Keratinocyte (primary cell): ENCODE results near the gene SLC35B2. TPM values are rescaled to one million over a fixed set of nuclear protein-coding genes. Genes with fewer than 3 reads are reported as not detected.

ENCODE experiments used
- DNase-seq: peaks from one replicate; pipeline ENCODE4 v3.0.0-alpha.2; 2011; ENCODE audit warnings: low read depth, missing footprints, low spot score
- FAIRE-seq: peaks from 2 replicates; lab custom pipeline; 2011; peaks lifted over from hg19 to GRCh38; lab: Jason Lieb, UNC
- H2AFZ ChIP-seq: 2 replicates; pipeline ENCODE4 v1.6.0; 2012; ENCODE audit warnings: low read length, control low read depth, inconsistent platforms; ENCODE audit not compliant: control insufficient read depth
- H3K27ac ChIP-seq: 2 replicates; pipeline ENCODE4 v1.5.1; 2011; ENCODE audit warnings: low read length; ENCODE audit not compliant: control insufficient read depth, insufficient read depth
- H3K27me3 ChIP-seq: 3 replicates; pipeline ENCODE4 v1.6.0; 2011; ENCODE audit warnings: low read length; ENCODE audit not compliant: control insufficient read depth, insufficient read depth; ENCODE audit errors: extremely low read depth
- H3K36me3 ChIP-seq, 2 experiments: 2 replicates in 1 of 2; 3 replicates in 1 of 2; pipeline ENCODE4 v1.5.1; 2011; ENCODE audit warnings: low read length in 2 of 2, mild to moderate bottlenecking in 1 of 2; ENCODE audit not compliant: control insufficient read depth in 2 of 2, insufficient read depth in 2 of 2; ENCODE audit errors: extremely low read depth in 1 of 2
- H3K4me1 ChIP-seq: 3 replicates; pipeline ENCODE4 v1.5.1; 2011; ENCODE audit warnings: low read length; ENCODE audit not compliant: control insufficient read depth, insufficient read depth; ENCODE audit errors: extremely low read depth
- H3K4me2 ChIP-seq: 3 replicates; pipeline ENCODE4 v1.6.0; 2011; ENCODE audit warnings: low read depth, low read length; ENCODE audit not compliant: control insufficient read depth, insufficient read depth; ENCODE audit errors: extremely low read depth
- H3K4me3 ChIP-seq, 3 experiments: fragments of 200-600 bp in 1 of 3; sonication (generic) in 1 of 3; 2 replicates in 2 of 3; 3 replicates in 1 of 3; pipeline ENCODE4 v1.5.1; 2011 to 2016; ENCODE audit warnings: low read length in 3 of 3, mild to moderate bottlenecking in 3 of 3, control low read depth in 2 of 3, inconsistent platforms in 1 of 3, low read depth in 1 of 3, mixed read lengths in 1 of 3, mixed run types in 1 of 3, moderate library complexity in 1 of 3; ENCODE audit not compliant: control insufficient read depth in 2 of 3, insufficient read depth in 2 of 3; ENCODE audit errors: extremely low read depth in 1 of 3
- H3K79me2 ChIP-seq: 2 replicates; pipeline ENCODE4 v1.6.0; 2012; ENCODE audit warnings: low read length; ENCODE audit not compliant: control insufficient read depth, insufficient read depth
- H3K9ac ChIP-seq: 3 replicates; pipeline ENCODE4 v1.6.0; 2011; ENCODE audit warnings: low read length; ENCODE audit not compliant: control insufficient read depth, insufficient read depth; ENCODE audit errors: extremely low read depth
- H3K9me1 ChIP-seq: 3 replicates; pipeline ENCODE4 v1.6.0; 2011; ENCODE audit warnings: low read length; ENCODE audit not compliant: control insufficient read depth, insufficient read depth; ENCODE audit errors: extremely low read depth
- H3K9me3 ChIP-seq: 2 replicates; pipeline ENCODE4 v1.5.1; 2012; ENCODE audit warnings: low read depth, low read length; ENCODE audit not compliant: control insufficient read depth
- H4K20me1 ChIP-seq: 3 replicates; pipeline ENCODE4 v1.6.0; 2011; ENCODE audit warnings: low read length; ENCODE audit not compliant: control insufficient read depth, insufficient read depth; ENCODE audit errors: extremely low read depth
- EZH2 ChIP-seq: IDR thresholded peaks from one replicate; pipeline ENCODE4 v1.6.1; 2012; ENCODE audit warnings: inconsistent platforms, mild to moderate bottlenecking, low read length, moderate library complexity
- dilution Hi-C: fragments of 300-500 bp; cut with MboI; formaldehyde crosslinking; loops from one replicate; pipeline ENCODE4 v1.7.0; 2020; ENCODE audit warnings: low sequenced_read_pairs; ENCODE audit not compliant: extremely low pct_ligation_motif_present
- polyA plus RNA-seq, 5 experiments: library from polyadenylated mRNA; depleted of rRNA in 3 of 5; stranded (reverse) in 3 of 5; stranded (forward) in 1 of 5; unstranded in 1 of 5; fragments of >200 nt; gene quantifications; 1 replicate in 1 of 5; 2 replicates in 3 of 5; 3 replicates in 1 of 5; pipeline versions ENCODE4 v1.2.1 to v1.2.3, GENCODE V29; 2011 to 2012; ENCODE audit warnings: missing spikeins in 2 of 5, low read depth in 1 of 5, low replicate concordance in 1 of 5
- TF ChIP-seq, protein P1 (sequence below), 3 experiments: IDR thresholded peaks in 1 of 3; conservative IDR thresholded peaks in 1 of 3; optimal IDR thresholded peaks in 1 of 3; 2 replicates in 2 of 3; 3 replicates in 1 of 3; pipeline versions ENCODE3 to v1.5.1; 2011; ENCODE audit warnings: low read length in 3 of 3, mild to moderate bottlenecking in 3 of 3, moderate library complexity in 2 of 3, control low read depth in 1 of 3, inconsistent platforms in 1 of 3; ENCODE audit not compliant: insufficient read depth in 2 of 3; ENCODE audit errors: extremely low read depth in 1 of 3

SLC35B2 gene
- polyA plus RNA-seq, 1 donor (not counting 4 experiments of a cell fraction or from before 2014, with no cell fraction given), result 69.9 TPM

GRCh38 chr6:44258921-44259320, 1.6 kb upstream of the SLC35B2 start:
- TF ChIP-seq EZH2, result no peak
- TF ChIP-seq, protein P1, sequence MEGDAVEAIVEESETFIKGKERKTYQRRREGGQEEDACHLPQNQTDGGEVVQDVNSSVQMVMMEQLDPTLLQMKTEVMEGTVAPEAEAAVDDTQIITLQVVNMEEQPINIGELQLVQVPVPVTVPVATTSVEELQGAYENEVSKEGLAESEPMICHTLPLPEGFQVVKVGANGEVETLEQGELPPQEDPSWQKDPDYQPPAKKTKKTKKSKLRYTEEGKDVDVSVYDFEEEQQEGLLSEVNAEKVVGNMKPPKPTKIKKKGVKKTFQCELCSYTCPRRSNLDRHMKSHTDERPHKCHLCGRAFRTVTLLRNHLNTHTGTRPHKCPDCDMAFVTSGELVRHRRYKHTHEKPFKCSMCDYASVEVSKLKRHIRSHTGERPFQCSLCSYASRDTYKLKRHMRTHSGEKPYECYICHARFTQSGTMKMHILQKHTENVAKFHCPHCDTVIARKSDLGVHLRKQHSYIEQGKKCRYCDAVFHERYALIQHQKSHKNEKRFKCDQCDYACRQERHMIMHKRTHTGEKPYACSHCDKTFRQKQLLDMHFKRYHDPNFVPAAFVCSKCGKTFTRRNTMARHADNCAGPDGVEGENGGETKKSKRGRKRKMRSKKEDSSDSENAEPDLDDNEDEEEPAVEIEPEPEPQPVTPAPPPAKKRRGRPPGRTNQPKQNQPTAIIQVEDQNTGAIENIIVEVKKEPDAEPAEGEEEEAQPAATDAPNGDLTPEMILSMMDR (optimal IDR thresholded peaks at IDR 0.05 in 1 of 3, IDR thresholded peaks at IDR 0.05 in 1 of 3, conservative IDR thresholded peaks at IDR 0.05 in 1 of 3; ENCODE audit: extremely low read depth in 1 of 3, insufficient read depth in 2 of 3, low read length in 3 of 3), result no peak
- Histone ChIP-seq H3K4me3 (no peak overlapping the region), H3K9me3 (no peaks in the 10 kb centered on the region), H3K4me2 (no peak overlapping the region), H3K36me3 (peaks cover 26 to 43% of the 10 kb centered on the region in 2 experiments), H3K9me1 (peaks cover 2% of the 10 kb centered on the region), H3K27me3 (no peaks in the 10 kb centered on the region), H4K20me1 (peaks cover 24% of the 10 kb centered on the region), H3K9ac (no peak overlapping the region), H3K4me1 (peaks cover 36% of the 10 kb centered on the region), H3K27ac (no peak overlapping the region), H3K79me2 (peaks cover 37% of the 10 kb centered on the region), H2AFZ (no peak overlapping the region)
- DNase-seq (no peak), FAIRE-seq (no peak)
- dilution Hi-C loops, result no loop called here

GRCh38 chr6:44258325-44258863, 1.1 kb upstream of the SLC35B2 start:
- Histone ChIP-seq H3K9me1 (peaks cover 2% of the 10 kb centered on the region), H3K27me3 (no peaks in the 10 kb centered on the region), H3K4me2 (no peak overlapping the region), H3K36me3 (peaks cover 27 to 44% of the 10 kb centered on the region in 2 experiments), H3K4me3 (no peak overlapping the region), H4K20me1 (peaks cover 30% of the 10 kb centered on the region), H3K27ac (no peak overlapping the region), H2AFZ (no peak overlapping the region), H3K79me2 (peaks cover 33% of the 10 kb centered on the region), H3K9ac (no peak overlapping the region), H3K4me1 (peaks cover 31% of the 10 kb centered on the region), H3K9me3 (no peaks in the 10 kb centered on the region)
- dilution Hi-C loops, result no loop called here
- FAIRE-seq (no peak), DNase-seq (no peak)
- TF ChIP-seq EZH2, result no peak
- TF ChIP-seq, protein P1 (optimal IDR thresholded peaks at IDR 0.05 in 1 of 3, IDR thresholded peaks at IDR 0.05 in 1 of 3, conservative IDR thresholded peaks at IDR 0.05 in 1 of 3; ENCODE audit: extremely low read depth in 1 of 3, insufficient read depth in 2 of 3, low read length in 3 of 3), result no peak
